Thymus (tissue), 11 donors: Measurements from ENCODE around the gene OR2D2. TPM values are rescaled to one million over a fixed set of nuclear protein-coding genes. Genes with fewer than 3 reads are reported as not detected.
"Not testable (repeated sequence)": the region's sequence is repeated elsewhere in the genome, so short reads cannot be mapped to it uniquely, and the experiment has no call there.

Source experiments
- DNase-seq, 9 donors: peaks; one replicate each; pipeline ENCODE4 v3.0.0-alpha.2; 2013; ENCODE audit warnings: low spot score in 9 of 9, low read depth in 6 of 9, missing footprints in 1 of 9
- H3K27ac ChIP-seq, 2 donors: one replicate each; pipeline ENCODE4 v1.5.1; 2013; ENCODE audit warnings: control low read depth in 1 of 2, low read depth in 1 of 2, low read length in 1 of 2, mild to moderate bottlenecking in 1 of 2, moderate library complexity in 1 of 2
- H3K27me3 ChIP-seq, 2 donors: one replicate each; pipeline ENCODE4 v1.5.1; 2013; ENCODE audit warnings: low read length in 1 of 2; ENCODE audit not compliant: control insufficient read depth in 2 of 2, insufficient read depth in 1 of 2
- H3K36me3 ChIP-seq, 2 donors: one replicate each; pipeline ENCODE4 v1.5.1; 2013; ENCODE audit warnings: low read length in 1 of 2, mild to moderate bottlenecking in 1 of 2, moderate library complexity in 1 of 2; ENCODE audit not compliant: control insufficient read depth in 2 of 2, insufficient read depth in 2 of 2
- H3K4me1 ChIP-seq, 2 donors: one replicate each; pipeline ENCODE4 v1.5.1; 2013; ENCODE audit warnings: low read length in 2 of 2; ENCODE audit not compliant: control insufficient read depth in 2 of 2, insufficient read depth in 2 of 2
- H3K4me3 ChIP-seq, 2 donors: one replicate each; pipeline ENCODE4 v1.5.1; 2013; ENCODE audit warnings: low read length in 2 of 2, control low read depth in 1 of 2, mild to moderate bottlenecking in 1 of 2
- H3K9me3 ChIP-seq, 2 donors: one replicate each; pipeline ENCODE4 v1.5.1; 2013; ENCODE audit warnings: low read length in 1 of 2, mild to moderate bottlenecking in 1 of 2; ENCODE audit not compliant: control insufficient read depth in 2 of 2, insufficient read depth in 1 of 2
- WGBS: extraction: QIAGEN DNeasy Blood & Tissue Kit; methylation state at CpG from one replicate; pipeline ENCODE4 v1.1.7; 2013; 5-methylcytosine and 5-hydroxymethylcytosine counted together
- polyA plus RNA-seq: library from polyadenylated mRNA; stranded (reverse); fragments of 200-250 nt; gene quantifications from one replicate; pipeline ENCODE4 v1.2.3, GENCODE V29; 2013
- total RNA-seq: library from RNA; stranded (reverse); fragments of 120-200 nt; gene quantifications from one replicate; pipeline ENCODE4 v1.2.4, GENCODE V29; 2013
- donor health status: healthy.

OR2D2 gene
- total and polyA plus RNA-seq, 2 donors: 0.14 TPM; not detected in 1

GRCh38 chr11:6925007-6925577 is 32.8 kb upstream of the OR2D2 start:
- Histone ChIP-seq H3K36me3 (no peaks in the 10 kb centered on the region), H3K9me3 (no peaks in the 10 kb centered on the region), H3K27me3 (peaks cover 4 to 21% of the 10 kb centered on the region in 2 donors), H3K27ac (no peak overlapping the region), H3K4me3 (no peak overlapping the region), H3K4me1 (peaks cover 0 to 14% of the 10 kb centered on the region in 2 donors)
- DNase-seq: no peak

DNA sequence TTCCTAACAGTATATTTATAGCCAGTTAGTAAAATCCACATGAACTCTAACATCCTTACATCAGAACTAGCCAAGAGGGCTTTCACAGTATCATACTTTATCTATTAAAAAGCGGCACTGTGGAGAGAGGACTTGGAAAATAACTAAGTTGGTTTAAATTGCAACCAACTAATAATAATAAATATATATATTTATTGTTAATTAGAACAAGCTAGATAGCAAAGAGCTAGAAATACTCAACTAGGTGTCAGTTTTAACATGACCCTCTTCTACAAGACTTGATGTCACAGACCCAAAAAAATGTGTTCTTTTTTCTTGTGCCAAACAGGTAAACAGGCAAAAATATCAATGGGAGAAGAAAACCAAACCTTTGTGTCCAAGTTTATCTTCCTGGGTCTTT is 28.4 kb upstream of the OR2D2 start, which contains the start of gene OR2D3:
Gene OR2D3 (plus strand): TSS at position 301 of the 400 bp plus-strand sequence. CDS start 0 bp downstream, at position 301.
- Histone ChIP-seq H3K4me1 (no peaks in the 10 kb centered on the region), H3K27me3 (no peaks in the 10 kb centered on the region), H3K36me3 (no peaks in the 10 kb centered on the region), H3K27ac (no peak within 1 kb of the TSS), H3K4me3 (no peak within 1 kb of the TSS), H3K9me3 (no peaks in the 10 kb centered on the region)
- WGBS: 97% methylated on average over 1 of the region's 1 CpG
- no peak for DNase-seq

GRCh38 chr11:6919698-6920097 is 27.4 kb upstream of the OR2D2 start:
- DNase-seq: no peak
- 68% methylated on average over 2 of the region's 2 CpGs for WGBS
- Histone ChIP-seq H3K4me1 (no peaks in the 10 kb centered on the region), H3K27me3 (no peaks in the 10 kb centered on the region), H3K36me3 (no peaks in the 10 kb centered on the region), H3K27ac (no peak overlapping the region), H3K4me3 (no peak overlapping the region), H3K9me3 (no peaks in the 10 kb centered on the region)

GRCh38 chr11:6911948-6912347 is 19.6 kb upstream of the OR2D2 start:
- no peak for DNase-seq
- Histone ChIP-seq H3K27ac (no peak overlapping the region), H3K9me3 (no peaks in the 10 kb centered on the region), H3K27me3 (no peaks in the 10 kb centered on the region), H3K4me3 (no peak overlapping the region), H3K4me1 (no peaks in the 10 kb centered on the region), H3K36me3 (no peaks in the 10 kb centered on the region)
- 94% methylated on average over 3 of the region's 3 CpGs for WGBS

DNA sequence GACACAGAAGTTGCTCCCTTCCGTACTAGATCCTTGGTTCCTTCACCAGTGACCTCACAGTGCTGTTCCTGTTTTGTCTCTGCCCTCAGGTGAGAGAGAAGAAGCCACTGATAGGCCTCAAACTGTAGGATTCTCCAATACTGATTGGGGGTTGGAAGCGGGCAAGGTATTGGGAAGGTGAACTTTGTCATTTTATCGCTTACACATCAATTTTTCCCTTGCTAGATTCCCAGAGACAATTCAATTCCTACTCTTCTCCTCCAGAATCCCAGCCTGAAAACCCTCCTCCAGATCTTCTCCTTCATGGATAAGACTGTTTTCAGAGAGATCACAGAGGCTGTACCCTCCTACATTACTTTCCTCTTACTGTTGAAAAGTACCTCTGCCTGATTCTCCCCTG is 19.1 kb upstream of the OR2D2 start:
- Histone ChIP-seq H3K27ac (no peak overlapping the region), H3K9me3 (no peaks in the 10 kb centered on the region), H3K36me3 (no peaks in the 10 kb centered on the region), H3K4me1 (no peaks in the 10 kb centered on the region), H3K4me3 (no peak overlapping the region), H3K27me3 (no peaks in the 10 kb centered on the region)
- 94% methylated on average over 3 of the region's 3 CpGs for WGBS
- DNase-seq: no peak

DNA sequence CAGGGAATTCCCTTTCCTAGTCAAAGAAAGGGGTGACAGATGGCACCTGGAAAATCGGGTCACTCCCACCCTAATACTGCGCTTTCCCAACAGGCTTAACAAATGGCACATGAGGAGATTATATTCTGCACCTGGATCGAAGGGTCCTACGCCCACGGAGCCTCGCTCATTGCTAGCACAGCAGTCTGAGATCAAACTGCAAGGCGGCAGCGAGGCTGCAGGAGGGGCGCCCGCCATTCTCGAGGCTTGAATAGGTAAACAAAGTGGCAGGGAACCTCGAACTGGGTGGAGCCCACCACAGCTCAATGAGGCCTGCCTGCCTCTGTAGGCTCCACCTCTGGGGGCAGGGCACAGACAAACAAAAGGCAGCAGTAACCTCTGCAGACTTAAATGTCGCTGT is 12.5 kb upstream of the OR2D2 start:
- DNase-seq, H3K27me3 ChIP-seq, H3K27ac ChIP-seq, H3K4me3 ChIP-seq, H3K36me3 ChIP-seq, H3K4me1 ChIP-seq, H3K9me3 ChIP-seq: not testable (repeated sequence)
- WGBS: 97% methylated on average over 13 of the region's 13 CpGs

DNA sequence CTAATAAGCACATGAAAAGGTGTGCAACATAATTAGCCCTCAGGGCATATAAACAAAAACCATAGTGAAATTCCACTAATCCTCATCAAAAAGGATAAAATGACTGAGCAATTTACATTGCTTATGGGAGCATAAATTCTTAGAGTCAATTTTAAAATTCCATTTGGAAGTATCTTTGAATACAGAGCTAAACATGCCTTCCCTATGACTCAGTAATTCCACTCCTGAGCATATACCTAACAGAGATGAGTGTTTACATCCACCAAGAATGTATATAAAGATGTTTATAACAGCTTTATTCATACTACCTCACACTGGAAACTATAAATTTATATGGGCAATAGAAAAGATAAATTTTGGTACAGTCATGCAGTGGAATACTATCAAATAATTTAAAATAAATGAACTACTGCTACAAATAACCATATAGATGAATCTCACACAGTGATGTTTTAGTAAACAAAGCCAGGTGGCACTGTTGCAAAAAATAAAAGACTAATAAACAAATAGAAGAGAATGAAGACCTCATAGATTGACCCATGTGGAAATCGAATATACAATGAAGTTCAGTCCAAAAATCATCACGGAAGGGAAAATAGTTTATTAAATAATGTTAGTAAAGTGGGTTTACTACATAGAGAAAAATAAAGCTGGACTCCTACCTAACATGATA is 8.2 kb upstream of the OR2D2 start:
- WGBS: 82% methylated on average over 2 of the region's 2 CpGs
- H3K27ac ChIP-seq: no peak overlapping the region
- H3K27me3 ChIP-seq: no peaks in the 10 kb centered on the region
- no peak for DNase-seq
- H3K4me3 ChIP-seq: no peak overlapping the region
- H3K9me3 ChIP-seq: no peaks in the 10 kb centered on the region
- no peaks in the 10 kb centered on the region for H3K4me1 ChIP-seq
- no peaks in the 10 kb centered on the region for H3K36me3 ChIP-seq

GRCh38 chr11:6898911-6899310 is 6.6 kb upstream of the OR2D2 start:
- H3K9me3 ChIP-seq: no peaks in the 10 kb centered on the region
- no peak overlapping the region for H3K27ac ChIP-seq
- 82% methylated on average over 1 of the region's 1 CpG for WGBS
- H3K27me3 ChIP-seq: no peaks in the 10 kb centered on the region
- H3K4me3 ChIP-seq: no peak overlapping the region
- no peak for DNase-seq
- H3K36me3 ChIP-seq: no peaks in the 10 kb centered on the region
- H3K4me1 ChIP-seq: no peaks in the 10 kb centered on the region

DNA sequence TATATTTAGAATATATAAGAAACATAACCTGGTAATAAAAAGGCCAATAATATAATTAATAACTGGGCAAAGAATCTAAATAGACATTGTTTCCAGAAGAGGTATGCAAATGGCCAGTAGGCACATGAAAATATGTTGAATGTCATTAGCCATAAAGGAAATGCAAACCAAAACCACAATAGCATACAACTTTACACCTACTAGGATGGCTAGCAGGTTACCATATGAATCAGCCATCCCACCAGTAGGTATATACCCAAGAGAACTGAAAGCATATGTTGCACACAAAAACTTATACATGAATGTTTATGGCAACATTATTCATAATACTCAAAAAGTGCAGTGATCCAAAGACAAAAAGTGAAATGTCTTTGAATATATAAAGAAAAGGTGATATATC is 2.7 kb upstream of the OR2D2 start:
- H3K9me3 ChIP-seq: no peaks in the 10 kb centered on the region
- no peak for DNase-seq
- H3K27ac ChIP-seq: no peak overlapping the region

More for the DNA sequence above, 2.7 kb upstream of the OR2D2 start:
- no peaks in the 10 kb centered on the region for H3K27me3 ChIP-seq
- no peaks in the 10 kb centered on the region for H3K4me1 ChIP-seq
- no peaks in the 10 kb centered on the region for H3K36me3 ChIP-seq
- no peak overlapping the region for H3K4me3 ChIP-seq
